Muscle of leg (tissue), 11 donors: ENCODE measurements around the gene SPATA13. TPM values are rescaled to one million over a fixed set of nuclear protein-coding genes. Genes with fewer than 3 reads are reported as not detected.

Experiments used
- DNase-seq: peaks from one replicate; pipeline ENCODE4 v3.0.0; 2013
- H3K27ac ChIP-seq: one replicate; pipeline ENCODE4 v1.5.1; 2013; ENCODE audit warnings: mild to moderate bottlenecking, low read length, control low read depth
- H3K27me3 ChIP-seq: one replicate; pipeline ENCODE4 v1.6.1; 2013; ENCODE audit warnings: low read length; ENCODE audit not compliant: control insufficient read depth, insufficient read depth
- H3K36me3 ChIP-seq: one replicate; pipeline ENCODE4 v1.6.1; 2013; ENCODE audit warnings: low read length; ENCODE audit not compliant: control insufficient read depth, insufficient read depth
- H3K4me1 ChIP-seq: one replicate; pipeline ENCODE4 v1.6.1; 2013; ENCODE audit warnings: low read length; ENCODE audit not compliant: control insufficient read depth, insufficient read depth
- H3K4me3 ChIP-seq: one replicate; pipeline ENCODE4 v1.5.1; 2013; ENCODE audit warnings: low read length, control low read depth
- H3K9me3 ChIP-seq: replicated peaks from 2 replicates; pipeline ENCODE4 v1.6.1; 2013; ENCODE audit warnings: low read depth, low read length; ENCODE audit not compliant: control insufficient read depth
- WGBS: methylation state at CpG from one replicate; pipeline ENCODE4 v1.1.5; 2013; ENCODE audit warnings: missing lambda C conversion rate; ENCODE audit not compliant: insufficient coverage; 5-methylcytosine and 5-hydroxymethylcytosine counted together
- polyA plus RNA-seq, 8 donors: library from polyadenylated mRNA; unstranded; fragments of 120-200 nt; gene quantifications; one replicate each; pipeline versions ENCODE4 v1.2.1 to v1.2.3, GENCODE V29; 2013; ENCODE audit warnings: inconsistent platforms in 1 of 8, low replicate concordance in 1 of 8; ENCODE audit not compliant: insufficient read length in 8 of 8, insufficient read depth in 1 of 8
- total RNA-seq: library from RNA; stranded (reverse); fragments of 120-200 nt; gene quantifications from one replicate; pipeline ENCODE4 v1.2.4, GENCODE V29; 2013

The SPATA13 gene
- total and polyA plus RNA-seq, 9 donors = 2.7 to 4.5 (median 3.3) TPM

DNA sequence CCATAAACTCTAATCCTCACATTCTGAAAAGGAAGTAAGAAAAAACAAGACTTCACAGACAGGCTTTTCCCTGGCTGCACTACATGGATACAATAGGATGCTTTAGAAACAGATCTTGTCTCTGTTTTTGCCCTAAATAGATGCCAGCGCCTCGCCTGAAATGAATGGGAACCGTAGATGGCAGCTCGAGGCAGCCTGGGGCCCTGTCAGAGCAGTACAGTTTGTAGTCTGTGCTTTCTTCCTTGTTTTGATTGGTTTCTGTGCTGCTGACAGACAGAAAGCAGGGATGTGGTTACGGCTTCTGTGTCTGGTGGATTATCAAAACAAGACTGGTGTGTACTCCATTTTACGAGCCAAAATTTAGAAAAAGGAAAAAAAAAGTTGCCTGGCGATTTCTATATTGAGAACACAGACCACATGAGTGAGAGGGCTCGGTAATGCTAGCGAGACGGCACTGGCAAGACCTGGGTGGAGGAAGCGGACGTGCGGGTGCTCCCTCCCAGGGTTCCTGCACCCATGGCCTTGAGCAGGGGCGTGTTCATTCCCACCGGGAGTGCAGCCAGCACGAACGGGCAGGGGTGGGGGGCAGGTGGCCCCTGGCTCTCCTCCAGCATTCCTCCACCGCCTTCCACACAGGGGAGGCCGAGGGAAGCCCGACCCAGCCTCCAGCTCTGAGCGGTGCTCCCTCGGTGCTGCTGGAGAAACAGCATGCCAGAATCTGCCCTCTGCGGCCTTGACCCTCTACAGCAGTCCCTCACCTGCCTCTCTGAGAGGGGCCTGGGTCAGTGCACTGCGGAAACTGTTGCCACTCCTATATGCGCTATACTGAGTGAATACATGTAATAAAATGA lies 111.3 kb downstream of the SPATA13 start:
- peak; percentile 58 for DNase-seq
- peaks cover 33% of the 10 kb centered on the region for H3K4me1 ChIP-seq
- H3K27me3 ChIP-seq = no peaks in the 10 kb centered on the region
- no peaks in the 10 kb centered on the region for H3K36me3 ChIP-seq
- H3K9me3 ChIP-seq = no peaks in the 10 kb centered on the region
- 22% methylated on average over 20 of the region's 25 CpGs for WGBS
- peak overlapping the region; percentile 88 for H3K27ac ChIP-seq
- H3K4me3 ChIP-seq = peak overlapping the region; percentile 18

DNA sequence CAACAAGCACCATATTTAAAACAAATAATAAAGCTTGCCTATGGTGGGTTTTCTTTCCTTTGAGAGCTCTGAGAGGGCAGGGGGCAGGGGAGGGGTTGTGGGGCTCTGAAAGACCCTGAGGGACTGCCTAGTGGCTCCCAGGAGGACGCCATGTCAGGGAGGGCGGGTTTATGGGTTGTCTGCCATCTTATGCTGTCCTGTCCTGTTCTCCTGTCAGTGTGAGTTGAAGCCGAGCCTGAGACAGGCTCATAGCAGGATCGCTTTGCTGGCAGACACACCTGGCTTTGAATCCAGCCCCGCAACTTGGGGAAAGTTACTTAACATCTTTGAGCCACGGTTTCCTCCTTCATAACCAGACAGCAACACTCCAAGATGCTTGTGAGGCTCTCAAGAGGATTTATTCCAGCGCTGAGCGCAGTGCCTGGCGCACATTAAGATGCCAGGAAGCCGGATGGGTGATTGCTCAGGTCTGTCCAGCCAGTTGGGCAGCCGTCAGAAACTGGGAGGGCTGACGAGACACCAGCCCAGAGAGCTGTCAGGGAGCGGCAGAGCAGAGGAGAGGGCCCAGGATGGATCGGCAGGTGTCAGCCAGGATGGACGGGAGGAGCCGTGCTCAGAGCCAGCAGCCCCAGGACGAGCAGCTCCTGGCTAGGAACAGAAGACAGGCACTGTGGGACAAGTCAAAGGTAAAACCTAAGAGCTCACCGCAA lies 112.1 kb downstream of the SPATA13 start:
- DNase-seq = no peak
- WGBS = 55% methylated on average over 17 of the region's 18 CpGs
- no peaks in the 10 kb centered on the region for H3K27me3 ChIP-seq
- no peak overlapping the region for H3K4me3 ChIP-seq
- no peaks in the 10 kb centered on the region for H3K9me3 ChIP-seq
- no peaks in the 10 kb centered on the region for H3K36me3 ChIP-seq
- H3K4me1 ChIP-seq = peaks cover 33% of the 10 kb centered on the region
- peak overlapping the region; percentile 88 for H3K27ac ChIP-seq

DNA sequence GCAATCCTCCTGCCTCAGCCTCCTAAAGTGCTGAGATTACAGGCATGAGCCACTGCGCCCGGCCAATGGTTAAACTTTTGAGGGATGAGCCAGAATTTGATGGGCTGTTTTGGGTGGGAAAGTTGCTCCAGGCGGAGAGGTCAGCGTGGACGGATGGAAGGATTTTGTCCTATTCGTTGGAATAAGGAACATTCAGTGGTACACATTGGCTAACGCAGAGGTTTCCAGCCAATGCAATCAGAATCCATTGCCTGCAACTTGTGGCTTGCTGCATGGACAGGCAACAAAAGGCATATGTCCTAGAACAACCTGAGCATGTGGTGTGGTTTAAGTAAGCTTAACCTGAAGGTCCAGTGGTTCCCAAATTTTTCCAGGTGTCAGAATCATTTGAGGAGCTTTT lies 113.4 kb downstream of the SPATA13 start:
- WGBS = 97% methylated on average over 7 of the region's 7 CpGs
- Histone ChIP-seq H3K9me3 (no peaks in the 10 kb centered on the region), H3K27me3 (no peaks in the 10 kb centered on the region), H3K36me3 (no peaks in the 10 kb centered on the region), H3K4me3 (no peak overlapping the region), H3K4me1 (peaks cover 33% of the 10 kb centered on the region), H3K27ac (no peak overlapping the region)
- DNase-seq = no peak

DNA sequence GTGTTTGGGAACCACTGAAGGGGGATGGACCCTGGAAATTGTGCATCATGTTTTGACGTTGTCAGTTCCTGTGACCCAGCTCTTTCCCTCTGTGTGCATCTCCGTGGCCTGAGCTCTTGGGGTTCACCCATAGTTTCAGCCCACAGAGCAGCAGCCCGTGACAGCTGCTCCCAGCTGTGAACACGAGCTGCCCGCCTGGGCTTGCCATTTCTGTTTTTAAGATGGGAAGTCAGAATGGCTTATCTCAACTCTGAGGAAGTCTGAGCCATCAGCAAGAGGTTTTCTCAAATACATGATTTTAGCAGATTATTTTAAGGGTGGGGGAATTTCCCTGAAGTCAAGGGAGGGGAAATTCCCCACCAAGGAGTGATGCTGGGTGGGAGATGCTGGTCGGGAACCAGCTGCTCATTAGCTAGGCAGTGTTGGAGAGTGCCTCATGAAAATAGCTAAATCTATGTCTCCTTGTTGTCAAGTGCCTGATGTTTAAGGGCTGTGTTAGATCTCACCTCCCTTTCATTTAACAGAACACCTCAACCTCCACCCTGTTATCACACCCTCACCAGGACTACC lies 114.0 kb downstream of the SPATA13 start:
- Histone ChIP-seq H3K4me3 (no peak overlapping the region), H3K9me3 (no peaks in the 10 kb centered on the region), H3K27me3 (no peaks in the 10 kb centered on the region), H3K4me1 (peaks cover 33% of the 10 kb centered on the region), H3K27ac (peak overlapping the region; percentile 60), H3K36me3 (no peaks in the 10 kb centered on the region)
- 40% methylated on average over 1 of the region's 6 CpGs for WGBS
- peak; percentile 52 for DNase-seq

DNA sequence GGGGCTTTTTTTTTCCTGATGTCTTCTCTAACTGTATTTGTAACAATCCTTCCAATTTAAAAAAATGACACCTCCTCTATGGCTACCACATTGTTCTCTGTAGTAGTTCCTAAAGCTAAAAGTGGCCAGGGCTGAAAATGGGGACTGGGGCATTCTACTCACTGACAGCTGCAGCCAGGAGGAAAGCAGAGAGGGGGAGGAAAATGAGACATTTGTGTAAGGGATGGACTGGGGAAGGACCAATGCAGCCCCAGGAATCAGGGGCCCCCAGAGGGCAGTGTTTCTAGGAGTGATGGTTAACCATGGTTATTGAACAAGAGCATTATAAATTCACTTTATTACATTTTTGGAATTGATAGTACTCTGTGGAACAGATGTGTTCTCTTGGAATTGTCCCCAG lies 114.5 kb downstream of the SPATA13 start:
- no peak for DNase-seq
- H3K27ac ChIP-seq = no peak overlapping the region
- no peaks in the 10 kb centered on the region for H3K27me3 ChIP-seq
- H3K9me3 ChIP-seq = no peaks in the 10 kb centered on the region
- H3K4me1 ChIP-seq = peaks cover 33% of the 10 kb centered on the region
- H3K4me3 ChIP-seq = no peak overlapping the region
- H3K36me3 ChIP-seq = no peaks in the 10 kb centered on the region

DNA sequence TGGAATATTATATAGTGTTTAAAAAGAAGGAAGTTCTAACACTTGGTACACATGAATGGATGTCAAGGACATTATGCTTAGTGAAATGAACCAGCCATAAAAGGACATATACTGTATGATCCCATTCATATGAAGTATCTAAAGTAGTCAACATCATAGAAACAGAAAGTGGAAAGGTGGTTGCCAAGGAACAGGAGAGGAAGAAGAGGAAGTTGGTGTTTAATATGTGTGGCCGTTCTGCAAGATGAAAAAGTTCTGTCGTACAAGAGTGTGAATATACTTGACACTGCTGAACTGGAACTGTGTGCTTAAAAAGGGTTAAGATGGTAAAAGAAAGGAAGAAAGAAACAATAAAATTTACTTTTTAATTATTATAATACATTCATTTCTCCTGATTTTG lies 115.8 kb downstream of the SPATA13 start:
- Histone ChIP-seq H3K9me3 (no peaks in the 10 kb centered on the region), H3K27me3 (no peaks in the 10 kb centered on the region), H3K4me1 (peaks cover 31% of the 10 kb centered on the region), H3K27ac (no peak overlapping the region), H3K36me3 (no peaks in the 10 kb centered on the region), H3K4me3 (no peak overlapping the region)
- peak; percentile 26 for DNase-seq
- WGBS = 63% methylated on average over 2 of the region's 2 CpGs

DNA sequence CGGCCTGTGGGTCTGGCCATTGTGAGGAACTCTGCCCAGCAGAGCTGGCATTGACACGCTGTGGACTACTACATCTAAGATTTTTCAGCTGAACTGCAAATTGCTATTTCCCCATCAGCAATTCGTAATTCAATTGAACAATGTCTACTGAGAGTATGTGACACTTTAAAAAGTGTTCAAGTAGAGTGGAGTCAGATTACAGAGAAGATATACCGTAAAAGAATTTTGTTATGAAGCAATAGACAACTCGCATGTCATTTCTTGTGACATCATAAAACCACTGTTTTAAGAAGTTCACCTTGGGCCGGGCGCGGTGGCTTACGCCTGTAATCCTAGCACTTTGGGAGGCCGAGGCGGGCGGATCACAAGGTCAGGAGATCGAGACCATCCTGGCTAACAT lies 116.3 kb downstream of the SPATA13 start:
- no peak overlapping the region for H3K4me3 ChIP-seq
- WGBS = no CpG with 5 or more reads among the region's 13 CpGs
- no peak overlapping the region for H3K27ac ChIP-seq
- H3K9me3 ChIP-seq = no peaks in the 10 kb centered on the region
- no peaks in the 10 kb centered on the region for H3K27me3 ChIP-seq
- H3K36me3 ChIP-seq = no peaks in the 10 kb centered on the region
- H3K4me1 ChIP-seq = peaks cover 30% of the 10 kb centered on the region
- no peak for DNase-seq

DNA sequence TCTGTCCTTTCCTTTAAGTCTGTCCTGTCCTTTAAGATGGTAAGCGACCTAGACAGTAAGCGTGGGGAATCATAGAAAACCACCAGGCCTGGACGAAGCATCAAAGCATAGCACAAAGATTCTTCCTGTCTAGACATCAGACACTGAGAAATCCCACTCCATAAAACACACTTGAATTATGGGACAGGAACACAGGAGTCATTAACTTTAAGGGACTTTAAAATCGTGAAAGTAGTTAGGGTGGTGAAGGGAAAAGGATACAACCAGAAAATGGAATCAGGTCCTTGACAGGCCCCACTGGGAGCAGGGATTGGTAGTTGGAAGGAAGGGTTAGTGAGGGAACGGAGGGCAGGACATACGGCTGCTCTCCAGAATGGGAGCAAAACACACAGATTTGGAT lies 117.2 kb downstream of the SPATA13 start:
- H3K27ac ChIP-seq = no peak overlapping the region
- no peaks in the 10 kb centered on the region for H3K36me3 ChIP-seq
- DNase-seq = no peak
- no peaks in the 10 kb centered on the region for H3K9me3 ChIP-seq
- H3K27me3 ChIP-seq = no peaks in the 10 kb centered on the region
- whole genome bisulfite sequencing = 47% methylated on average over 2 of the region's 6 CpGs
- no peak overlapping the region for H3K4me3 ChIP-seq
- peaks cover 21% of the 10 kb centered on the region for H3K4me1 ChIP-seq

DNA sequence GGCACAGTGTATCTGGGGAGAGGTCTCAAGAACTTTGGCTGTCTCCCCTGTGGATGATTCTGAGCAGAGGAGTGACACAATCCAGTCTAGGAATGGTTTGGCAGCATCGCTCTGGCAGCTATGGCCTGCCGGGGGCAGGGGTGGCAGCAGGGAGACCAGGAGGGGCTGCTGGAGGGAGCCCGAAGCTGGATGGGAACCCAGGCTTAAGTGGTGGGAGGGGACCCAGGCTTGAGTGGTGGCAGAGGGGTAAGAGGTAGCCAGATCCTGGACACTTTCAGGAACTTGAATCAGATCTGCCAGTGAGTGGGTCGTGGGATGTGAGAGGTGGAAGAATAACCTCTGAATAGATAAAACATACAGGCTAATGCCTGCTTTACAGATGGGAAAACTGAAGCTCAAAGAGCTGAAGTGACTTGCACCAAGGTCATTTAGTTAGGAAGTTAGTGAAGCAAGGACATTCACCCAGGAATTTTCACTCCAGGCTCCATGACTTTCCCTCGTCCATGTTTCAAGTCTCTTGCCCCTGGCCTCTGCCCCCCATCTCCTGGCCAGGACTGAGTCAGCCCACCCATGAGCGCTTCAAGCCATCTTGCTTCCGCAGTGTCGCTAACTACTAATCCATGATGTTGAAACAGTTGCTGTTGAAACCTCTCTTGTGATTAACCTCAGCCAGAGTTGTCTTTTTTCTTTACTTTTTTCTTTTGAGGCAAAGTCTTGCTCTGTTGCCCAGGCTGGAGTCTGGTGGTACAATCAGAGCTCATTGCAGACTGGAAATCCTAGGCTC lies 119.0 kb downstream of the SPATA13 start:
- Histone ChIP-seq H3K27me3 (no peaks in the 10 kb centered on the region), H3K27ac (no peak overlapping the region), H3K36me3 (no peaks in the 10 kb centered on the region), H3K4me3 (no peak overlapping the region), H3K4me1 (peaks cover 12% of the 10 kb centered on the region), H3K9me3 (no peaks in the 10 kb centered on the region)
- no peak for DNase-seq
- 84% methylated on average over 7 of the region's 8 CpGs for WGBS

DNA sequence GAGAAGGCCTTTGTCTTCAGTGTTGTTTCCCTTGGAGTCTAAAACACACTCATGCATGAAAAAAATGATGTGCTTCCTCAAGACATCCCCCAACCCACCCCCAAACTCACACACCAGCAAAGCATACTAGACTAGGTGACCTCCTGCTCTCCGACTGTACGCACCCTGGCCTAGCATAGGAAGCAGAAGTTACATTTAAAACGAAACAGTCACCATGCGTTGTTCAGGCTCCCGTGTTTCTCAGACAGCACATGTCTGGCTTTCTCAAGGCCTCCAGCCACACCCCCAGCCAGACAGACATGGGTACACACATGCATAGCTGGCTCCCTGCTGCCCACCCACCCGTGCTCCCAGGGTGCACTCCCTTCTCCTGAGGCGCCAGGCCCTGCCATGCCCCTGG lies 120.2 kb downstream of the SPATA13 start:
- Histone ChIP-seq H3K4me3 (no peak overlapping the region), H3K9me3 (no peaks in the 10 kb centered on the region), H3K4me1 (peaks cover 6% of the 10 kb centered on the region), H3K27ac (no peak overlapping the region), H3K36me3 (no peaks in the 10 kb centered on the region), H3K27me3 (no peaks in the 10 kb centered on the region)
- DNase-seq = no peak
- WGBS = 96% methylated on average over 3 of the region's 7 CpGs
